ENCODE results near the gene ADRB2.

Gene ADRB2

GRCh38 chr5:148833925-148834324 is 7.5 kb downstream of the ADRB2 start:
- H3K4me3 ChIP-seq (ENCODE audit: low read length) = no peak overlapping the region
- H3K4me2 ChIP-seq (ENCODE audit: low read length) = no peak overlapping the region
- no peak overlapping the region for H3K9ac ChIP-seq (ENCODE audit: low read depth, low read length)
- H3K27me3 ChIP-seq (ENCODE audit: control insufficient read depth, insufficient read depth, low read length) = no peaks in the 10 kb centered on the region
- H3K36me3 ChIP-seq (ENCODE audit: insufficient read depth, low read length) = peaks cover 13% of the 10 kb centered on the region
- peaks cover 38% of the 10 kb centered on the region for H3K4me1 ChIP-seq (ENCODE audit: control insufficient read depth, insufficient read depth, low read length)
- no peaks in the 10 kb centered on the region for H3K9me3 ChIP-seq (replicated peaks; ENCODE audit: low read length)

GRCh38 chr5:148834689-148835088 is 8.3 kb downstream of the ADRB2 start:
- Histone ChIP-seq H3K36me3 (ENCODE audit: insufficient read depth, low read length) (peaks cover 13% of the 10 kb centered on the region), H3K9me3 (replicated peaks; ENCODE audit: low read length) (no peaks in the 10 kb centered on the region), H3K9ac (ENCODE audit: low read depth, low read length) (no peak overlapping the region), H3K4me3 (ENCODE audit: low read length) (no peak overlapping the region), H3K4me2 (ENCODE audit: low read length) (no peak overlapping the region), H3K27me3 (ENCODE audit: control insufficient read depth, insufficient read depth, low read length) (no peaks in the 10 kb centered on the region), H3K4me1 (ENCODE audit: control insufficient read depth, insufficient read depth, low read length) (peaks cover 31% of the 10 kb centered on the region)

- Histone ChIP-seq H3K36me3 (ENCODE audit: insufficient read depth, low read length) (peaks cover 13% of the 10 kb centered on the region), H3K4me2 (ENCODE audit: low read length) (no peak overlapping the region), H3K9me3 (replicated peaks; ENCODE audit: low read length) (no peaks in the 10 kb centered on the region)
Measured at GRCh38 chr5:148836272-148837250, 10.2 kb downstream of the ADRB2 start.

GRCh38 chr5:148837383-148837782 is 11.0 kb downstream of the ADRB2 start:
- H3K9me3 ChIP-seq (replicated peaks; ENCODE audit: low read length) = no peaks in the 10 kb centered on the region
- no peak overlapping the region for H3K9ac ChIP-seq (ENCODE audit: low read depth, low read length)
- H3K4me2 ChIP-seq (ENCODE audit: low read length) = no peak overlapping the region
- no peaks in the 10 kb centered on the region for H3K27me3 ChIP-seq (ENCODE audit: control insufficient read depth, insufficient read depth, low read length)
- no peak overlapping the region for H3K4me3 ChIP-seq (ENCODE audit: low read length)
- peaks cover 19% of the 10 kb centered on the region for H3K4me1 ChIP-seq (ENCODE audit: control insufficient read depth, insufficient read depth, low read length)
- peaks cover 13% of the 10 kb centered on the region for H3K36me3 ChIP-seq (ENCODE audit: insufficient read depth, low read length)

More at GRCh38 chr5:148836272-148837250, 10.2 kb downstream of the ADRB2 start:
- peaks cover 24% of the 10 kb centered on the region for H3K4me1 ChIP-seq (ENCODE audit: control insufficient read depth, insufficient read depth, low read length)
- H3K4me3 ChIP-seq (ENCODE audit: low read length) = no peak overlapping the region
- no peaks in the 10 kb centered on the region for H3K27me3 ChIP-seq (ENCODE audit: control insufficient read depth, insufficient read depth, low read length)
- H3K9ac ChIP-seq (ENCODE audit: low read depth, low read length) = no peak overlapping the region

- H3K4me2 ChIP-seq (ENCODE audit: low read length) = no peak overlapping the region
Measured at GRCh38 chr5:148838357-148838756, 11.9 kb downstream of the ADRB2 start.

GRCh38 chr5:148839960-148840359 is 13.5 kb downstream of the ADRB2 start:
- H3K4me1 ChIP-seq (ENCODE audit: control insufficient read depth, insufficient read depth, low read length) = peaks cover 30% of the 10 kb centered on the region
- no peaks in the 10 kb centered on the region for H3K9me3 ChIP-seq (replicated peaks; ENCODE audit: low read length)
- H3K27me3 ChIP-seq (ENCODE audit: control insufficient read depth, insufficient read depth, low read length) = no peaks in the 10 kb centered on the region
- H3K36me3 ChIP-seq (ENCODE audit: insufficient read depth, low read length) = no peaks in the 10 kb centered on the region
- no peak overlapping the region for H3K4me2 ChIP-seq (ENCODE audit: low read length)
- no peak overlapping the region for H3K9ac ChIP-seq (ENCODE audit: low read depth, low read length)
- no peak overlapping the region for H3K4me3 ChIP-seq (ENCODE audit: low read length)

More at GRCh38 chr5:148838357-148838756, 11.9 kb downstream of the ADRB2 start:
- Histone ChIP-seq H3K36me3 (ENCODE audit: insufficient read depth, low read length) (peaks cover 9% of the 10 kb centered on the region), H3K4me1 (ENCODE audit: control insufficient read depth, insufficient read depth, low read length) (peaks cover 15% of the 10 kb centered on the region), H3K4me3 (ENCODE audit: low read length) (no peak overlapping the region), H3K9ac (ENCODE audit: low read depth, low read length) (no peak overlapping the region), H3K9me3 (replicated peaks; ENCODE audit: low read length) (no peaks in the 10 kb centered on the region), H3K27me3 (ENCODE audit: control insufficient read depth, insufficient read depth, low read length) (no peaks in the 10 kb centered on the region)

- H3K9me3 ChIP-seq (replicated peaks; ENCODE audit: low read length) = no peaks in the 10 kb centered on the region
- peaks cover 31% of the 10 kb centered on the region for H3K4me1 ChIP-seq (ENCODE audit: control insufficient read depth, insufficient read depth, low read length)
- H3K4me3 ChIP-seq (ENCODE audit: low read length) = no peak overlapping the region
- no peaks in the 10 kb centered on the region for H3K27me3 ChIP-seq (ENCODE audit: control insufficient read depth, insufficient read depth, low read length)
- no peak overlapping the region for H3K9ac ChIP-seq (ENCODE audit: low read depth, low read length)
- no peaks in the 10 kb centered on the region for H3K36me3 ChIP-seq (ENCODE audit: insufficient read depth, low read length)
- no peak overlapping the region for H3K4me2 ChIP-seq (ENCODE audit: low read length)
Measured at GRCh38 chr5:148840531-148840930, 14.1 kb downstream of the ADRB2 start.

- no peaks in the 10 kb centered on the region for H3K36me3 ChIP-seq (ENCODE audit: insufficient read depth, low read length)
- H3K9ac ChIP-seq (ENCODE audit: low read depth, low read length) = no peak overlapping the region
- H3K4me1 ChIP-seq (ENCODE audit: control insufficient read depth, insufficient read depth, low read length) = peaks cover 37% of the 10 kb centered on the region
- H3K4me2 ChIP-seq (ENCODE audit: low read length) = no peak overlapping the region
- no peaks in the 10 kb centered on the region for H3K9me3 ChIP-seq (replicated peaks; ENCODE audit: low read length)
- H3K27me3 ChIP-seq (ENCODE audit: control insufficient read depth, insufficient read depth, low read length) = no peaks in the 10 kb centered on the region
- H3K4me3 ChIP-seq (ENCODE audit: low read length) = no peak overlapping the region
Measured at GRCh38 chr5:148841519-148841918, 15.1 kb downstream of the ADRB2 start.

- H3K9me3 ChIP-seq (replicated peaks; ENCODE audit: low read length) = no peaks in the 10 kb centered on the region
- no peak overlapping the region for H3K4me3 ChIP-seq (ENCODE audit: low read length)
- H3K4me2 ChIP-seq (ENCODE audit: low read length) = no peak overlapping the region
- H3K9ac ChIP-seq (ENCODE audit: low read depth, low read length) = no peak overlapping the region
- H3K27me3 ChIP-seq (ENCODE audit: control insufficient read depth, insufficient read depth, low read length) = no peaks in the 10 kb centered on the region
- peaks cover 43% of the 10 kb centered on the region for H3K4me1 ChIP-seq (ENCODE audit: control insufficient read depth, insufficient read depth, low read length)
- H3K36me3 ChIP-seq (ENCODE audit: insufficient read depth, low read length) = no peaks in the 10 kb centered on the region
Measured at GRCh38 chr5:148842161-148842560, 15.8 kb downstream of the ADRB2 start.

GRCh38 chr5:148843510-148844318 is 17.3 kb downstream of the ADRB2 start:
- Histone ChIP-seq H3K36me3 (ENCODE audit: insufficient read depth, low read length) (no peaks in the 10 kb centered on the region), H3K4me1 (ENCODE audit: control insufficient read depth, insufficient read depth, low read length) (peaks cover 43% of the 10 kb centered on the region), H3K4me3 (ENCODE audit: low read length) (no peak overlapping the region), H3K4me2 (ENCODE audit: low read length) (no peak overlapping the region), H3K9ac (ENCODE audit: low read depth, low read length) (no peak overlapping the region), H3K27me3 (ENCODE audit: control insufficient read depth, insufficient read depth, low read length) (no peaks in the 10 kb centered on the region), H3K9me3 (replicated peaks; ENCODE audit: low read length) (no peaks in the 10 kb centered on the region)

- H3K4me1 ChIP-seq (ENCODE audit: control insufficient read depth, insufficient read depth, low read length) = peaks cover 43% of the 10 kb centered on the region
- H3K4me3 ChIP-seq (ENCODE audit: low read length) = no peak overlapping the region
- H3K9me3 ChIP-seq (replicated peaks; ENCODE audit: low read length) = no peaks in the 10 kb centered on the region
- no peak overlapping the region for H3K4me2 ChIP-seq (ENCODE audit: low read length)
- no peaks in the 10 kb centered on the region for H3K27me3 ChIP-seq (ENCODE audit: control insufficient read depth, insufficient read depth, low read length)
- no peak overlapping the region for H3K9ac ChIP-seq (ENCODE audit: low read depth, low read length)
- H3K36me3 ChIP-seq (ENCODE audit: insufficient read depth, low read length) = no peaks in the 10 kb centered on the region
Measured at GRCh38 chr5:148844433-148845280, 18.2 kb downstream of the ADRB2 start.

All from skeletal muscle satellite cell (primary cell).